Neuronal stem cell (in vitro differentiated cells): ENCODE measurements around the gene SHISA7.
A peak's percentile ranks its signal among the peaks of the same experiment; 100 is the strongest.

Experiments used
- DNase-seq: peaks from one replicate; pipeline ENCODE4 v3.0.0-alpha.2; 2013; ENCODE audit warnings: low spot score
- H2AFZ ChIP-seq: one replicate; pipeline ENCODE4 v1.6.1; 2013; ENCODE audit warnings: mild to moderate bottlenecking, low read length, inconsistent platforms
- H2AK5ac ChIP-seq: 2 replicates; pipeline ENCODE4 v1.6.1; 2013; ENCODE audit warnings: low read depth, mild to moderate bottlenecking, inconsistent platforms, low read length, moderate library complexity, mixed read lengths
- H2BK120ac ChIP-seq: 2 replicates; pipeline ENCODE4 v1.6.1; 2013; ENCODE audit warnings: low read depth, mild to moderate bottlenecking, inconsistent platforms, low read length, moderate library complexity, mixed read lengths
- H2BK12ac ChIP-seq: one replicate; pipeline ENCODE4 v1.6.1; 2013; ENCODE audit warnings: low read length, inconsistent platforms
- H2BK15ac ChIP-seq: 2 replicates; pipeline ENCODE4 v1.6.1; 2013; ENCODE audit warnings: mild to moderate bottlenecking, low read length, inconsistent platforms, mixed read lengths
- H2BK5ac ChIP-seq: one replicate; pipeline ENCODE4 v1.6.1; 2013; ENCODE audit warnings: inconsistent platforms, mild to moderate bottlenecking, low read length, moderate library complexity
- H3K14ac ChIP-seq: one replicate; pipeline ENCODE4 v1.6.1; 2013; ENCODE audit warnings: low read length, inconsistent platforms
- H3K18ac ChIP-seq: 2 replicates; pipeline ENCODE4 v1.6.1; 2013; ENCODE audit warnings: low read length, inconsistent platforms
- H3K23ac ChIP-seq: 2 replicates; pipeline ENCODE4 v1.6.1; 2013; ENCODE audit warnings: low read depth, mild to moderate bottlenecking, mixed read lengths, low read length, inconsistent platforms; ENCODE audit not compliant: poor library complexity
- H3K27ac ChIP-seq: replicated peaks from 3 replicates; pipeline ENCODE4 v1.5.1; 2013; ENCODE audit warnings: low read length, inconsistent platforms
- H3K27me3 ChIP-seq, 3 experiments: 2 replicates each; pipeline ENCODE4 v1.6.1; 2013; ENCODE audit warnings: low read length in 3 of 3, mild to moderate bottlenecking in 2 of 3, inconsistent platforms in 1 of 3, low read depth in 1 of 3, mixed read lengths in 1 of 3, moderate library complexity in 1 of 3; ENCODE audit not compliant: control insufficient read depth in 3 of 3, insufficient read depth in 3 of 3
- H3K36me3 ChIP-seq, 2 donors: replicated peaks in 1 of 2; 2 replicates each; pipeline ENCODE4 v1.6.1; 2013; ENCODE audit warnings: low read length in 2 of 2; ENCODE audit not compliant: control insufficient read depth in 2 of 2, insufficient read depth in 2 of 2
- H3K4ac ChIP-seq: 2 replicates; pipeline ENCODE4 v1.6.1; 2013; ENCODE audit warnings: inconsistent platforms, mild to moderate bottlenecking, low read length, moderate library complexity
- H3K4me1 ChIP-seq, 2 donors: 1 replicate in 1 of 2; 2 replicates in 1 of 2; pipeline ENCODE4 v1.6.1; 2013; ENCODE audit warnings: low read length in 2 of 2, low read depth in 1 of 2; ENCODE audit not compliant: control insufficient read depth in 2 of 2, insufficient read depth in 1 of 2
- H3K4me2 ChIP-seq: one replicate; pipeline ENCODE4 v1.6.1; 2013; ENCODE audit warnings: mild to moderate bottlenecking, low read length, inconsistent platforms; ENCODE audit not compliant: insufficient read depth, poor library complexity, severe bottlenecking
- H3K4me3 ChIP-seq, 2 donors: 2 replicates each; pipeline ENCODE4 v1.5.1; 2013; ENCODE audit warnings: low read length in 2 of 2, mild to moderate bottlenecking in 2 of 2, inconsistent platforms in 1 of 2, moderate library complexity in 1 of 2
- H3K79me1 ChIP-seq: one replicate; pipeline ENCODE4 v1.6.1; 2013; ENCODE audit warnings: low read depth, mild to moderate bottlenecking, inconsistent platforms, low read length, moderate library complexity
- H3K9ac ChIP-seq: one replicate; pipeline ENCODE4 v1.6.1; 2013; ENCODE audit warnings: mild to moderate bottlenecking, low read depth, low read length, inconsistent platforms; ENCODE audit not compliant: poor library complexity
- H3K9me3 ChIP-seq, 2 donors: replicated peaks in 1 of 2; 2 replicates each; pipeline versions ENCODE3 to v1.6.1; 2013; ENCODE audit warnings: low read length in 2 of 2, mild to moderate bottlenecking in 2 of 2, inconsistent platforms in 1 of 2, low read depth in 1 of 2, mixed read lengths in 1 of 2, moderate library complexity in 1 of 2; ENCODE audit not compliant: control insufficient read depth in 2 of 2, insufficient read depth in 1 of 2
- H4K8ac ChIP-seq: one replicate; pipeline ENCODE4 v1.6.1; 2013; ENCODE audit warnings: low read depth, mild to moderate bottlenecking, inconsistent platforms, low read length, moderate library complexity
- H4K91ac ChIP-seq: one replicate; pipeline ENCODE4 v1.6.1; 2013; ENCODE audit warnings: low read length, low read depth, mild to moderate bottlenecking, inconsistent platforms; ENCODE audit not compliant: poor library complexity
- WGBS, 2 donors: extraction: QIAGEN DNeasy Blood & Tissue Kit; methylation state at CpG; one replicate each; pipeline ENCODE4 v1.1.7; 2013; ENCODE audit warnings: missing lambda C conversion rate in 2 of 2, mixed read lengths in 1 of 2; ENCODE audit not compliant: insufficient read length in 2 of 2, insufficient replicate concordance in 1 of 2; ENCODE audit errors: extremely low coverage in 2 of 2; 5-methylcytosine and 5-hydroxymethylcytosine counted together

The SHISA7 gene

DNA sequence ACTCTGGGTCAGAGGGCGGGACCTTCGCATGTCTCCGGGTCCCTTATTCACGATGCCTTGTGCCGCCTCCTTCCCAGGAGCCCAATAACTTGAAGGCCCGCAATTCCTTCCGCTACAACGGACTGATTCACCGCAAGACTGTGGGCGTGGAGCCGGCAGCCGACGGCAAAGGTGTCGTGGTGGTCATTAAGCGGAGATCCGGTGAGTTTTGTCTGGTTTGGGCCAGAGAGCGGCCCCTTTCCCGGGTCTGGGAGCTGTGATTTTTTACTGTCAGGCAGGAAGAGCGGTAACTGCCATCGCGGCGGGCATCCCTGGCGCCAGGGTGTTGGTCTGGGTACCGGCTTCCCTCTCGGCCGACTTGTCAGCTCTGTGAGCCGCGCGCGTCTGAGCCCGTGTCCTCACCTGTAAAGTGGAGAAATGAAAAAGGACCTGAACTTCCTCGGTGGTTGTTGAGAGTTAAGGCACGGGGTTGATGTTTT, 56.6 kb downstream of the SHISA7 start:
- Histone ChIP-seq H3K27ac (no peak overlapping the region), H3K79me1 (peaks cover 26% of the 10 kb centered on the region), H2BK15ac (no peak overlapping the region), H4K8ac (no peak overlapping the region), H3K4me2 (peak overlapping the region; percentile 96), H2BK5ac (peak overlapping the region; percentile 62), H3K4me3 (peak overlapping the region; percentile 87 to 89), H3K23ac (peak overlapping the region; percentile 100), H3K27me3 (peaks cover 0 to 3% (median 0%) of the 10 kb centered on the region in 3 experiments), H2AFZ (no peak overlapping the region), H2BK12ac (no peak overlapping the region), H3K18ac (peak overlapping the region; percentile 70), H3K36me3 (peaks cover 44 to 52% of the 10 kb centered on the region in 2 donors), H3K4ac (peak overlapping the region; percentile 7), H4K91ac (no peak overlapping the region), H2AK5ac (peak overlapping the region; percentile 43), H3K9ac (peak overlapping the region; percentile 95), H3K9me3 (peaks cover 2% of the 10 kb centered on the region in 2 donors), H3K4me1 (peaks cover 33 to 40% of the 10 kb centered on the region in 2 donors), H3K14ac (peak overlapping the region; percentile 79), H2BK120ac (no peak overlapping the region)
- no peak for DNase-seq
- WGBS, 2 donors = no CpG with 5 or more reads among the region's 33 CpGs

DNA sequence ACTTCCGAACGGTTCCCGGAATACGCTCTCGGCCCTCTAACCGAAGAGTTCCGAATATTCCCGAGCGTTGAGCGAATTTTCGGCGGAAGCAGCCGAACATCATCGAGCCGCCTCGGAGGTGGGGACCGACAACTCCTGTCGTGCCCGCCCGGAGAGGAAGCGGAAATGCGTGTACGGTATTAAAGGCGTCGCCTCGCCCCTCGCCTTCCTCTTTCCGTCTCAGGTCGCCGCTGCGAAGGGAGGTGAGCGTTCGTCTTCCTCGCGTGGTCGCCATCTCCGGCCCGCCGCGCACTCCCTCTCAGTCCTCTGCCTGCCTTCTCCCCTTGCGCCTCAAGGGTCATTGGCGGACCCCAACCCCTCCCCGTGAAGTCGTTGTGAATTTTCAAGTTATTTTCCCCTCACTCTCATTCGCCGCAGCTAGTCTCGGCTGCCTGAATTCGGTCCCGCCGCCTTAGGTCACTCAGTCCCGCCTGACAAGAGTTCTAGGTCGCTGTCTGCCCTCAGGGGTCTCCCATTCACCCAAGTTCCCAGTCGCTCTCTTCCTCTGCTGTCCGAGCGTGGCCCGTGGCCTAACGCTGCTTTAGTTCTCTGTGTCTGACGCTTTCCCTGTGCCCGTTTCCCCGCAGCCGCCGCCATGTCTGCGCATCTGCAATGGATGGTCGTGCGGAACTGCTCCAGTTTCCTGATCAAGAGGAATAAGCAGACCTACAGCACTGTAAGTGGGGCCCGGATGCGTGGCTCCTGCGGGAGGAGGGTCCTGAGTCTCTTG, 57.2 kb downstream of the SHISA7 start, which contains the start of gene RPL28:
Gene RPL28, plus strand, starts transcription at position 209 of the 769 bp plus-strand sequence. Its CDS starts 426 bp downstream, at position 635.
- Histone ChIP-seq H3K4me1 (peaks cover 33 to 39% of the 10 kb centered on the region in 2 donors), H3K23ac (peak within 1 kb of the TSS; percentile 100), H3K27me3 (peaks cover 0 to 3% (median 0%) of the 10 kb centered on the region in 3 experiments), H2BK120ac (no peak within 1 kb of the TSS), H2BK15ac (peak within 1 kb of the TSS; percentile 1), H2BK5ac (peak within 1 kb of the TSS; percentile 62), H3K4me3 (peak within 1 kb of the TSS; percentile 87 to 89), H3K9ac (peak within 1 kb of the TSS; percentile 95), H2AK5ac (peak within 1 kb of the TSS; percentile 43), H4K8ac (no peak within 1 kb of the TSS), H3K4ac (peak within 1 kb of the TSS; percentile 7), H3K4me2 (peak within 1 kb of the TSS; percentile 96), H2AFZ (peak within 1 kb of the TSS; percentile 92), H3K27ac (peak within 1 kb of the TSS; percentile 81), H4K91ac (no peak within 1 kb of the TSS), H3K79me1 (peaks cover 26% of the 10 kb centered on the region), H3K9me3 (peaks cover 2% of the 10 kb centered on the region in 2 donors), H3K14ac (peak within 1 kb of the TSS; percentile 79), H3K18ac (peak within 1 kb of the TSS; percentile 87), H3K36me3 (peaks cover 39 to 46% of the 10 kb centered on the region in 2 donors), H2BK12ac (no peak within 1 kb of the TSS)
- DNase-seq = peak; percentile 99
- no CpG with 5 or more reads among the region's 68 CpGs for WGBS, 2 donors

DNA sequence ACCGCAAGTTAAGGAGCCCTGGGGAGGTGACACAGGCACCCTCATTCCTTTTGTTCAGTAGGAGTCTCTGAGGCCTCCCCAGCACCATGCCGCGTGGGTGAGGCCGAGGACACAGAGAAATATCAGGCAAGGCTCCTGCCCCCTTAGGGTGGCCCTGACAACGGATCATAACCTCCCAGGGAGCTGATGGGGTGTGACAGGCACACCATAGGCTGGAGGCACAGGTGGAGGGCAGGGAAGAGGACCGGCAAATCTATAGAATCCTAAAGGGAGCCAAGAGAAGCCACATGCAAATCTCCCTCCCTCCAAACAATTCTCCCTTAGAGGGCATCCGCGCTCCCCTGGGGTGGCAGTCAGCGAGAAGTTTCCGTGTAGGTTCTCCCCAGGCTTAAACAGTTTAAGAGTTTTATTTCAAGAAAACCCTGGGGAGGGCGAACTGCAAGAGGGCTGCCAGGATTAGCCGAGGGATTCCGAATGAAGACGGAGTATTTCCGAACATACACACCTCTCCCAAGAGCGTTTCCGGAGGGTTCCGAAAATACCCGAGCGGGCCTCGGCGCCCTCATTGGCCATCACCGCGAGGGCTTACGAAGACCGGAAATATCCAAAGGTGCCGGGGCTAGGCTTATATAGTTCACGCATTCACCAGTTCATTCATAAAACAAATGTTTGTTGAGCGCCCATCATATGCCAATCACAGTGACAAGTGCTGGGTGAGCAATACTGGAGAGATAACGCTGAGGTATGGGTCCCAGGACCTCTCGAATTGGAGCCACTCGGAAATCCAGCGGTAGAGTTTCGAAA, 58.0 kb downstream of the SHISA7 start:
- H4K91ac ChIP-seq = no peak overlapping the region
- H3K79me1 ChIP-seq = peaks cover 24% of the 10 kb centered on the region
- H2AFZ ChIP-seq = peak overlapping the region; percentile 92
- H2AK5ac ChIP-seq = no peak overlapping the region
- H3K9ac ChIP-seq = peak overlapping the region; percentile 88
- no CpG with 5 or more reads among the region's 34 CpGs for WGBS, 2 donors
- DNase-seq = peak; percentile 97
- no peak overlapping the region for H3K4ac ChIP-seq
- peak overlapping the region; percentile 94 for H3K4me2 ChIP-seq
- peaks cover 33 to 38% of the 10 kb centered on the region in 2 donors for H3K36me3 ChIP-seq
- H3K18ac ChIP-seq = peak overlapping the region; percentile 69
- peak overlapping the region; percentile 1 for H2BK15ac ChIP-seq
- H2BK5ac ChIP-seq = no peak overlapping the region
- H3K9me3 ChIP-seq = peaks cover 2% of the 10 kb centered on the region in 2 donors
- peak overlapping the region; percentile 82 to 89 for H3K4me3 ChIP-seq
- H3K4me1 ChIP-seq = peaks cover 33 to 35% of the 10 kb centered on the region in 2 donors
- no peak overlapping the region for H3K14ac ChIP-seq
- H4K8ac ChIP-seq = no peak overlapping the region
- H2BK12ac ChIP-seq = no peak overlapping the region
- H3K27me3 ChIP-seq = peaks cover 0 to 3% (median 0%) of the 10 kb centered on the region in 3 experiments
- peak overlapping the region; percentile 81 for H3K27ac ChIP-seq
- peak overlapping the region; percentile 100 for H3K23ac ChIP-seq
- no peak overlapping the region for H2BK120ac ChIP-seq
